ENCODE data around the gene ARMH3. TPM values are rescaled to one million over a fixed set of nuclear protein-coding genes. Genes with fewer than 3 reads are reported as not detected.

Gene ARMH3
- total RNA-seq, 1 experiment from 2014 or later, result 17.1 TPM

DNA sequence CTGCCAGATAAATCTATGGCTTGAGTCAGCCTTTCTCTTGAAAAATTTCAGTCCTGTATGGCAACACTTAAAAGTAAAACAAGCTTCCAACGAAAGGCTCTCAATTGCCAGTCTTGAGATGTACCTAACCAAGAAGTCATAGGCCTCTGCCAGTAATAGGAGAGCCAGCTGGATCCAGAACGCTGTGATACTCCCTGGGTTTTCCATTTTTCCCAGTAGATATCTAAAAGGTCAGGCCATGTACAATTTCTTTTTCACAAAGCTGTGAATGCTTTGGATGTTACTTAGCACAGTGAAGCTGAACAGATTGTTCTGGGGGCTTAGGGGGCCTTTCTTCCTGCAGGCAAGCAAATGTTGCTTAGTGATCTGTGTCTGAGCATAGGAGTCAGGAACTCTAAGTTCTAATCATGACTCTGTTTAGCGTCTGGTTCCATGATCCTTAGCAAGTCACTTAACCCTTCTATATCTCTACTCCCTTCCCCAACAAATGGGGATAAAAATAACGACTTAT, 86.5 kb downstream of the ARMH3 start:
- POLR2A ChIA-PET, result no interaction called here
- no peak for ATAC-seq
- no peak overlapping the region for H3K4me3 Mint-ChIP-seq
- H3K27ac Mint-ChIP-seq, result no peak overlapping the region
- CTCF ChIA-PET, result interaction anchor here (1.2 to 3.4 kb wide), 4 partner anchors 41 to 128 kb away, joined by 3 to 16 read pairs (median 6); partner anchors contain the start of gene KCNIP2
- no peaks in the 10 kb centered on the region for H3K27me3 Mint-ChIP-seq (ENCODE audit: low read depth)
- DNase-seq (ENCODE audit: low spot score), result no peak
- H3K36me3 Mint-ChIP-seq, result peaks cover 17% of the 10 kb centered on the region
- TF ChIP-seq, protein P1, sequence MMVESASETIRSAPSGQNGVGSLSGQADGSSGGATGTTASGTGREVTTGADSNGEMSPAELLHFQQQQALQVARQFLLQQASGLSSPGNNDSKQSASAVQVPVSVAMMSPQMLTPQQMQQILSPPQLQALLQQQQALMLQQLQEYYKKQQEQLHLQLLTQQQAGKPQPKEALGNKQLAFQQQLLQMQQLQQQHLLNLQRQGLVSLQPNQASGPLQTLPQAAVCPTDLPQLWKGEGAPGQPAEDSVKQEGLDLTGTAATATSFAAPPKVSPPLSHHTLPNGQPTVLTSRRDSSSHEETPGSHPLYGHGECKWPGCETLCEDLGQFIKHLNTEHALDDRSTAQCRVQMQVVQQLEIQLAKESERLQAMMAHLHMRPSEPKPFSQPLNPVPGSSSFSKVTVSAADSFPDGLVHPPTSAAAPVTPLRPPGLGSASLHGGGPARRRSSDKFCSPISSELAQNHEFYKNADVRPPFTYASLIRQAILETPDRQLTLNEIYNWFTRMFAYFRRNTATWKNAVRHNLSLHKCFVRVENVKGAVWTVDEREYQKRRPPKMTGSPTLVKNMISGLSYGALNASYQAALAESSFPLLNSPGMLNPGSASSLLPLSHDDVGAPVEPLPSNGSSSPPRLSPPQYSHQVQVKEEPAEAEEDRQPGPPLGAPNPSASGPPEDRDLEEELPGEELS (CRISPR knock-in tag; IDR thresholded peaks at IDR 0.05), result no peak
- TF ChIP-seq JUN (CRISPR knock-in tag; IDR thresholded peaks at IDR 0.05), result no peak
- TF ChIP-seq CBFB (CRISPR knock-in tag; IDR thresholded peaks at IDR 0.05; ENCODE audit: low read depth), result no peak
- TF ChIP-seq NFYB (CRISPR knock-in tag; conservative IDR thresholded peaks at IDR 0.05; ENCODE audit: low read depth), result no peak
- no peak for TF ChIP-seq MYBL2 (CRISPR knock-in tag; IDR thresholded peaks at IDR 0.05)
- no peak for TF ChIP-seq FOXJ3 (CRISPR knock-in tag; IDR thresholded peaks at IDR 0.05; ENCODE audit: borderline replicate concordance)
- no peak for TF ChIP-seq CREM (CRISPR knock-in tag; IDR thresholded peaks at IDR 0.05)
- TF ChIP-seq, protein P2, sequence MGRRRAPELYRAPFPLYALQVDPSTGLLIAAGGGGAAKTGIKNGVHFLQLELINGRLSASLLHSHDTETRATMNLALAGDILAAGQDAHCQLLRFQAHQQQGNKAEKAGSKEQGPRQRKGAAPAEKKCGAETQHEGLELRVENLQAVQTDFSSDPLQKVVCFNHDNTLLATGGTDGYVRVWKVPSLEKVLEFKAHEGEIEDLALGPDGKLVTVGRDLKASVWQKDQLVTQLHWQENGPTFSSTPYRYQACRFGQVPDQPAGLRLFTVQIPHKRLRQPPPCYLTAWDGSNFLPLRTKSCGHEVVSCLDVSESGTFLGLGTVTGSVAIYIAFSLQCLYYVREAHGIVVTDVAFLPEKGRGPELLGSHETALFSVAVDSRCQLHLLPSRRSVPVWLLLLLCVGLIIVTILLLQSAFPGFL (CRISPR knock-in tag; IDR thresholded peaks at IDR 0.05; ENCODE audit: borderline replicate concordance), result no peak
- no peak for TF ChIP-seq GTF2I (CRISPR knock-in tag; conservative IDR thresholded peaks at IDR 0.05)
- TF ChIP-seq ZBTB21 (CRISPR knock-in tag; IDR thresholded peaks at IDR 0.05; ENCODE audit: borderline replicate concordance), result no peak
- TF ChIP-seq, protein P3, sequence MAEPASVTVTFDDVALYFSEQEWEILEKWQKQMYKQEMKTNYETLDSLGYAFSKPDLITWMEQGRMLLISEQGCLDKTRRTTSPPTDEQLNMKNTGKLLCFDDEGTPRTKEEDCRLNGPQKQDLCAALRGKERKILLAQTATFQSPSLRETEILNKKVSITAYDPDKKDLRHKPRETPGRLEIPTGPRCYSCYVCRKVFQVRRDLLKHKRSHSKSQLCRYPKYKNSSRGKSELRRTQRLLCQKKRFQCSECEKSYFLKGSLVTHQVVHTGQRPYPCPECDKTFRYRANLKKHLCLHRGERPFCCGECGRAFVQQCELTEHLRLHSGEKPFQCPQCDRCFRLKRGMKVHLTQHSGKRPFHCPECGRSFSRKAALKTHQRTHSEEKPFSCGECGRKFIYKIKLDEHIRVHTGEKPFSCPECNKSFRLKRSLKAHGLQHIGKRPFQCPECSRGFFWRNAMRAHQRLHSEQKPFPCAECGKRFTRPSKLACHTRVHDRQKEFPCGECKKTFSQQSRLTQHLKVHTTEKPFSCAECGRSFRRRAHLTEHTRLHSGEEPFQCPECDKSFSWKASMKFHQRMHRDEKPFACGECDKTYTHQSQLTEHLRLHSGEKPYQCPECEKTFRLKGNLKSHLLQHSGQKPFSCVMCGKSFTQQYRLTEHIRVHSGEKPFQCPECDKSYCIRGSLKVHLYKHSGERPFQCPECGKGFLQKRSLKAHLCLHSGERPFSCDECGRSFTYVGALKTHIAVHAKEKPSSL (CRISPR knock-in tag; conservative IDR thresholded peaks at IDR 0.05), result no peak
- TF ChIP-seq GRHL2 (CRISPR knock-in tag; IDR thresholded peaks at IDR 0.05; ENCODE audit: insufficient replicate concordance, severe bottlenecking), result no peak
- TF ChIP-seq NFATC4 (CRISPR knock-in tag; IDR thresholded peaks at IDR 0.05), result no peak
- TF ChIP-seq ETV6 (CRISPR knock-in tag; IDR thresholded peaks at IDR 0.05), result no peak
- TF ChIP-seq SMAD4 (CRISPR knock-in tag; IDR thresholded peaks at IDR 0.05), result no peak
- no peaks in the 10 kb centered on the region for H3K9me3 Mint-ChIP-seq
- peaks cover 13% of the 10 kb centered on the region for H3K4me1 Mint-ChIP-seq

DNA sequence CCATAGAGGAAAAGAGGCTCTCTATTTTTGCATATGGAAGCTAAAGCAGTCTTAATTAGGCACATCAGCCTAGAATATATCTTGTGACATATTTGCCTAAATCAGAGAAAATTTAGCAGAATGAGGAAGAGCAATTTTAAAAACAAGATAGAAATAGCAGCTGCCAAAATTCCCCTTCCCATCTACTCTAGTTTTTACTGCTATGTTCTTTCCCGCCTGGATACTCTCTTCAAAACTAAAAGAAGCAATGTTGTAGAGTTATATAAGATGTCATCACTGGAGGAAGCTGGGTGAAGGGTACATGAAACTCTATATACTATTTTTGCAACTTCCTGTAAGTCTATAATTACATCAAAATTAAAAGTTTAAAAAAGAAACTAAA, 87.0 kb downstream of the ARMH3 start:
- ATAC-seq (no peak), DNase-seq (ENCODE audit: low spot score) (no peak)
- peaks cover 9% of the 10 kb centered on the region for H3K4me1 Mint-ChIP-seq
- H3K4me3 Mint-ChIP-seq, result no peak overlapping the region
- H3K36me3 Mint-ChIP-seq, result peaks cover 20% of the 10 kb centered on the region
- no peak overlapping the region for H3K27ac Mint-ChIP-seq
- ChIA-PET POLR2A (no interaction called here), CTCF (interaction anchor here (1.2 to 3.4 kb wide), 4 partner anchors 41 to 128 kb away, joined by 3 to 16 read pairs (median 6); partner anchors contain the start of gene KCNIP2)
- no peaks in the 10 kb centered on the region for H3K9me3 Mint-ChIP-seq
- H3K27me3 Mint-ChIP-seq (ENCODE audit: low read depth), result no peaks in the 10 kb centered on the region
- TF ChIP-seq, protein P4, sequence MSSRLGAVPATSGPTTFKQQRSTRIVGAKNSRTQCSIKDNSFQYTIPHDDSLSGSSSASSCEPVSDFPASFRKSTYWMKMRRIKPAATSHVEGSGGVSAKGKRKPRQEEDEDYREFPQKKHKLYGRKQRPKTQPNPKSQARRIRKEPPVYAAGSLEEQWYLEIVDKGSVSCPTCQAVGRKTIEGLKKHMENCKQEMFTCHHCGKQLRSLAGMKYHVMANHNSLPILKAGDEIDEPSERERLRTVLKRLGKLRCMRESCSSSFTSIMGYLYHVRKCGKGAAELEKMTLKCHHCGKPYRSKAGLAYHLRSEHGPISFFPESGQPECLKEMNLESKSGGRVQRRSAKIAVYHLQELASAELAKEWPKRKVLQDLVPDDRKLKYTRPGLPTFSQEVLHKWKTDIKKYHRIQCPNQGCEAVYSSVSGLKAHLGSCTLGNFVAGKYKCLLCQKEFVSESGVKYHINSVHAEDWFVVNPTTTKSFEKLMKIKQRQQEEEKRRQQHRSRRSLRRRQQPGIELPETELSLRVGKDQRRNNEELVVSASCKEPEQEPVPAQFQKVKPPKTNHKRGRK (CRISPR knock-in tag; IDR thresholded peaks at IDR 0.05; ENCODE audit: borderline replicate concordance), result no peak
- no peak for TF ChIP-seq SMAD4 (CRISPR knock-in tag; IDR thresholded peaks at IDR 0.05)
- no peak for TF ChIP-seq HMGA2 (CRISPR knock-in tag; IDR thresholded peaks at IDR 0.05)
- TF ChIP-seq, protein P5, sequence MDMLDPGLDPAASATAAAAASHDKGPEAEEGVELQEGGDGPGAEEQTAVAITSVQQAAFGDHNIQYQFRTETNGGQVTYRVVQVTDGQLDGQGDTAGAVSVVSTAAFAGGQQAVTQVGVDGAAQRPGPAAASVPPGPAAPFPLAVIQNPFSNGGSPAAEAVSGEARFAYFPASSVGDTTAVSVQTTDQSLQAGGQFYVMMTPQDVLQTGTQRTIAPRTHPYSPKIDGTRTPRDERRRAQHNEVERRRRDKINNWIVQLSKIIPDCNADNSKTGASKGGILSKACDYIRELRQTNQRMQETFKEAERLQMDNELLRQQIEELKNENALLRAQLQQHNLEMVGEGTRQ (CRISPR knock-in tag; IDR thresholded peaks at IDR 0.05), result no peak
- no peak for TF ChIP-seq RORB (CRISPR knock-in tag; IDR thresholded peaks at IDR 0.05)
- no peak for TF ChIP-seq NFYB (CRISPR knock-in tag; conservative IDR thresholded peaks at IDR 0.05; ENCODE audit: low read depth)
- no peak for TF ChIP-seq TP53 (CRISPR knock-in tag; IDR thresholded peaks at IDR 0.05)
- no peak for TF ChIP-seq ZNF416 (CRISPR knock-in tag; IDR thresholded peaks at IDR 0.05)
- TF ChIP-seq CREB1 (CRISPR knock-in tag; IDR thresholded peaks at IDR 0.05), result no peak
- TF ChIP-seq OVOL2 (CRISPR knock-in tag; IDR thresholded peaks at IDR 0.05; ENCODE audit: borderline replicate concordance), result no peak
- no peak for TF ChIP-seq NFATC4 (CRISPR knock-in tag; IDR thresholded peaks at IDR 0.05)
- TF ChIP-seq, protein P6, sequence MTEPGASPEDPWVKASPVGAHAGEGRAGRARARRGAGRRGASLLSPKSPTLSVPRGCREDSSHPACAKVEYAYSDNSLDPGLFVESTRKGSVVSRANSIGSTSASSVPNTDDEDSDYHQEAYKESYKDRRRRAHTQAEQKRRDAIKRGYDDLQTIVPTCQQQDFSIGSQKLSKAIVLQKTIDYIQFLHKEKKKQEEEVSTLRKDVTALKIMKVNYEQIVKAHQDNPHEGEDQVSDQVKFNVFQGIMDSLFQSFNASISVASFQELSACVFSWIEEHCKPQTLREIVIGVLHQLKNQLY (CRISPR knock-in tag; IDR thresholded peaks at IDR 0.05), result no peak
- TF ChIP-seq, protein P7, sequence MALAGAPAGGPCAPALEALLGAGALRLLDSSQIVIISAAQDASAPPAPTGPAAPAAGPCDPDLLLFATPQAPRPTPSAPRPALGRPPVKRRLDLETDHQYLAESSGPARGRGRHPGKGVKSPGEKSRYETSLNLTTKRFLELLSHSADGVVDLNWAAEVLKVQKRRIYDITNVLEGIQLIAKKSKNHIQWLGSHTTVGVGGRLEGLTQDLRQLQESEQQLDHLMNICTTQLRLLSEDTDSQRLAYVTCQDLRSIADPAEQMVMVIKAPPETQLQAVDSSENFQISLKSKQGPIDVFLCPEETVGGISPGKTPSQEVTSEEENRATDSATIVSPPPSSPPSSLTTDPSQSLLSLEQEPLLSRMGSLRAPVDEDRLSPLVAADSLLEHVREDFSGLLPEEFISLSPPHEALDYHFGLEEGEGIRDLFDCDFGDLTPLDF (CRISPR knock-in tag; IDR thresholded peaks at IDR 0.05), result no peak
- no peak for TF ChIP-seq ZNF671 (CRISPR knock-in tag; IDR thresholded peaks at IDR 0.05)
